GM23338 (cell line): Measurements from ENCODE around the gene CNGB1.

Experiments used
- CTCF ChIP-seq, 2 experiments: fragments of 200-600 bp in 1 of 2; sonication (generic) in 1 of 2; conservative IDR thresholded peaks; 2 replicates each; pipeline versions ENCODE4 v1.5.1 to v1.6.1; 2016 to 2017; ENCODE audit warnings: antibody characterized with exemption in 2 of 2, low read depth in 2 of 2, mild to moderate bottlenecking in 2 of 2, moderate library complexity in 1 of 2
- ETS1 ChIP-seq: IDR thresholded peaks from 2 replicates; pipeline ENCODE4 v1.6.1; 2016; ENCODE audit warnings: antibody characterized with exemption
- EZH2 ChIP-seq: fragments of 200-600 bp; sonication (generic); IDR thresholded peaks from one replicate; pipeline ENCODE4 v1.8.0; 2017; ENCODE audit warnings: antibody characterized with exemption, mild to moderate bottlenecking, low read depth; ENCODE audit not compliant: unreplicated experiment
- EZH2phosphoT487 ChIP-seq: fragments of 200-600 bp; sonication (generic); IDR thresholded peaks from one replicate; pipeline ENCODE4 v1.8.1; 2018; ENCODE audit warnings: antibody characterized with exemption; ENCODE audit not compliant: unreplicated experiment
- JUNB ChIP-seq: IDR thresholded peaks from one replicate; pipeline ENCODE4 v1.6.1; 2016; ENCODE audit warnings: antibody characterized with exemption; ENCODE audit not compliant: unreplicated experiment
- NANOG ChIP-seq: IDR thresholded peaks from 2 replicates; pipeline ENCODE4 v1.6.1; 2016; ENCODE audit warnings: antibody characterized with exemption, borderline replicate concordance
- POLR2AphosphoS5 ChIP-seq: IDR thresholded peaks from 2 replicates; pipeline ENCODE4 v1.6.1; 2016; ENCODE audit warnings: antibody characterized with exemption, low read depth
- ZNF114 ChIP-seq: fragments of 250-450 bp; sonication (Bioruptor Pico); IDR thresholded peaks from 2 replicates; pipeline ENCODE4 v1.5.0; 2020; ENCODE audit warnings: mild to moderate bottlenecking, moderate library complexity
- ZNF331 ChIP-seq: fragments of 250-450 bp; sonication (Bioruptor Pico); IDR thresholded peaks from 2 replicates; pipeline ENCODE4 v1.5.0; 2020; ENCODE audit warnings: low read depth, mild to moderate bottlenecking, moderate library complexity
- TF ChIP-seq, protein P1 (sequence below): IDR thresholded peaks from one replicate; pipeline ENCODE4 v1.6.1; 2018; ENCODE audit warnings: antibody characterized with exemption; ENCODE audit not compliant: unreplicated experiment
- TF ChIP-seq, protein P2 (sequence below): fragments of 250-450 bp; sonication (Bioruptor Pico); IDR thresholded peaks from 2 replicates; pipeline ENCODE4 v1.5.0; 2020; ENCODE audit warnings: mild to moderate bottlenecking, moderate library complexity

DNA sequence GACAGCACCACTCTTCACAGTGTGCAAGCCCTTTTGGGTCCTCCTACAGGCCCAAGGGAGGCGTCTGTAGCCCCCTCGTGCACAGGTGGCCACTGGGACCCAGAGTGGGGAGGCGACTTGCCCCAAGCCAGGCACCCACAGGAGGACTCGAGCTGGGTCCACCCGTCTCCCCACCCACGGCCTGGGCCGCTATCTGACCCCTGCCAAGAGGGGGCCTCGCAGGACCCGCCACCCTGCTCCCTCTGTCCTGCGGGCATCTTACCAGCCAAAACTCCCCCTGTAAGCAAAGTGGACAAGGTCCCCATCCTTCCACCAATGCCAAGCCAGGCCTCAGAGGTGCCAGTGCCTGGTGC lies 31.1 kb downstream of the CNGB1 start:
- no peak for TF ChIP-seq JUNB
- TF ChIP-seq CTCF (conservative IDR thresholded peaks at IDR 0.05; ENCODE audit: low read depth in 2 of 2), result peak in 1 of 2 experiments; percentile 27; a peak in 3 of 4 replicates
- TF ChIP-seq, protein P1, sequence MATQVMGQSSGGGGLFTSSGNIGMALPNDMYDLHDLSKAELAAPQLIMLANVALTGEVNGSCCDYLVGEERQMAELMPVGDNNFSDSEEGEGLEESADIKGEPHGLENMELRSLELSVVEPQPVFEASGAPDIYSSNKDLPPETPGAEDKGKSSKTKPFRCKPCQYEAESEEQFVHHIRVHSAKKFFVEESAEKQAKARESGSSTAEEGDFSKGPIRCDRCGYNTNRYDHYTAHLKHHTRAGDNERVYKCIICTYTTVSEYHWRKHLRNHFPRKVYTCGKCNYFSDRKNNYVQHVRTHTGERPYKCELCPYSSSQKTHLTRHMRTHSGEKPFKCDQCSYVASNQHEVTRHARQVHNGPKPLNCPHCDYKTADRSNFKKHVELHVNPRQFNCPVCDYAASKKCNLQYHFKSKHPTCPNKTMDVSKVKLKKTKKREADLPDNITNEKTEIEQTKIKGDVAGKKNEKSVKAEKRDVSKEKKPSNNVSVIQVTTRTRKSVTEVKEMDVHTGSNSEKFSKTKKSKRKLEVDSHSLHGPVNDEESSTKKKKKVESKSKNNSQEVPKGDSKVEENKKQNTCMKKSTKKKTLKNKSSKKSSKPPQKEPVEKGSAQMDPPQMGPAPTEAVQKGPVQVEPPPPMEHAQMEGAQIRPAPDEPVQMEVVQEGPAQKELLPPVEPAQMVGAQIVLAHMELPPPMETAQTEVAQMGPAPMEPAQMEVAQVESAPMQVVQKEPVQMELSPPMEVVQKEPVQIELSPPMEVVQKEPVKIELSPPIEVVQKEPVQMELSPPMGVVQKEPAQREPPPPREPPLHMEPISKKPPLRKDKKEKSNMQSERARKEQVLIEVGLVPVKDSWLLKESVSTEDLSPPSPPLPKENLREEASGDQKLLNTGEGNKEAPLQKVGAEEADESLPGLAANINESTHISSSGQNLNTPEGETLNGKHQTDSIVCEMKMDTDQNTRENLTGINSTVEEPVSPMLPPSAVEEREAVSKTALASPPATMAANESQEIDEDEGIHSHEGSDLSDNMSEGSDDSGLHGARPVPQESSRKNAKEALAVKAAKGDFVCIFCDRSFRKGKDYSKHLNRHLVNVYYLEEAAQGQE, result no peak
- TF ChIP-seq ETS1, result no peak
- TF ChIP-seq EZH2, result no peak
- no peak for TF ChIP-seq POLR2AphosphoS5
- TF ChIP-seq EZH2phosphoT487, result no peak
- TF ChIP-seq ZNF331, result no peak
- TF ChIP-seq ZNF114 (CRISPR knock-in tag), result no peak
- no peak for TF ChIP-seq NANOG
- TF ChIP-seq, protein P2, sequence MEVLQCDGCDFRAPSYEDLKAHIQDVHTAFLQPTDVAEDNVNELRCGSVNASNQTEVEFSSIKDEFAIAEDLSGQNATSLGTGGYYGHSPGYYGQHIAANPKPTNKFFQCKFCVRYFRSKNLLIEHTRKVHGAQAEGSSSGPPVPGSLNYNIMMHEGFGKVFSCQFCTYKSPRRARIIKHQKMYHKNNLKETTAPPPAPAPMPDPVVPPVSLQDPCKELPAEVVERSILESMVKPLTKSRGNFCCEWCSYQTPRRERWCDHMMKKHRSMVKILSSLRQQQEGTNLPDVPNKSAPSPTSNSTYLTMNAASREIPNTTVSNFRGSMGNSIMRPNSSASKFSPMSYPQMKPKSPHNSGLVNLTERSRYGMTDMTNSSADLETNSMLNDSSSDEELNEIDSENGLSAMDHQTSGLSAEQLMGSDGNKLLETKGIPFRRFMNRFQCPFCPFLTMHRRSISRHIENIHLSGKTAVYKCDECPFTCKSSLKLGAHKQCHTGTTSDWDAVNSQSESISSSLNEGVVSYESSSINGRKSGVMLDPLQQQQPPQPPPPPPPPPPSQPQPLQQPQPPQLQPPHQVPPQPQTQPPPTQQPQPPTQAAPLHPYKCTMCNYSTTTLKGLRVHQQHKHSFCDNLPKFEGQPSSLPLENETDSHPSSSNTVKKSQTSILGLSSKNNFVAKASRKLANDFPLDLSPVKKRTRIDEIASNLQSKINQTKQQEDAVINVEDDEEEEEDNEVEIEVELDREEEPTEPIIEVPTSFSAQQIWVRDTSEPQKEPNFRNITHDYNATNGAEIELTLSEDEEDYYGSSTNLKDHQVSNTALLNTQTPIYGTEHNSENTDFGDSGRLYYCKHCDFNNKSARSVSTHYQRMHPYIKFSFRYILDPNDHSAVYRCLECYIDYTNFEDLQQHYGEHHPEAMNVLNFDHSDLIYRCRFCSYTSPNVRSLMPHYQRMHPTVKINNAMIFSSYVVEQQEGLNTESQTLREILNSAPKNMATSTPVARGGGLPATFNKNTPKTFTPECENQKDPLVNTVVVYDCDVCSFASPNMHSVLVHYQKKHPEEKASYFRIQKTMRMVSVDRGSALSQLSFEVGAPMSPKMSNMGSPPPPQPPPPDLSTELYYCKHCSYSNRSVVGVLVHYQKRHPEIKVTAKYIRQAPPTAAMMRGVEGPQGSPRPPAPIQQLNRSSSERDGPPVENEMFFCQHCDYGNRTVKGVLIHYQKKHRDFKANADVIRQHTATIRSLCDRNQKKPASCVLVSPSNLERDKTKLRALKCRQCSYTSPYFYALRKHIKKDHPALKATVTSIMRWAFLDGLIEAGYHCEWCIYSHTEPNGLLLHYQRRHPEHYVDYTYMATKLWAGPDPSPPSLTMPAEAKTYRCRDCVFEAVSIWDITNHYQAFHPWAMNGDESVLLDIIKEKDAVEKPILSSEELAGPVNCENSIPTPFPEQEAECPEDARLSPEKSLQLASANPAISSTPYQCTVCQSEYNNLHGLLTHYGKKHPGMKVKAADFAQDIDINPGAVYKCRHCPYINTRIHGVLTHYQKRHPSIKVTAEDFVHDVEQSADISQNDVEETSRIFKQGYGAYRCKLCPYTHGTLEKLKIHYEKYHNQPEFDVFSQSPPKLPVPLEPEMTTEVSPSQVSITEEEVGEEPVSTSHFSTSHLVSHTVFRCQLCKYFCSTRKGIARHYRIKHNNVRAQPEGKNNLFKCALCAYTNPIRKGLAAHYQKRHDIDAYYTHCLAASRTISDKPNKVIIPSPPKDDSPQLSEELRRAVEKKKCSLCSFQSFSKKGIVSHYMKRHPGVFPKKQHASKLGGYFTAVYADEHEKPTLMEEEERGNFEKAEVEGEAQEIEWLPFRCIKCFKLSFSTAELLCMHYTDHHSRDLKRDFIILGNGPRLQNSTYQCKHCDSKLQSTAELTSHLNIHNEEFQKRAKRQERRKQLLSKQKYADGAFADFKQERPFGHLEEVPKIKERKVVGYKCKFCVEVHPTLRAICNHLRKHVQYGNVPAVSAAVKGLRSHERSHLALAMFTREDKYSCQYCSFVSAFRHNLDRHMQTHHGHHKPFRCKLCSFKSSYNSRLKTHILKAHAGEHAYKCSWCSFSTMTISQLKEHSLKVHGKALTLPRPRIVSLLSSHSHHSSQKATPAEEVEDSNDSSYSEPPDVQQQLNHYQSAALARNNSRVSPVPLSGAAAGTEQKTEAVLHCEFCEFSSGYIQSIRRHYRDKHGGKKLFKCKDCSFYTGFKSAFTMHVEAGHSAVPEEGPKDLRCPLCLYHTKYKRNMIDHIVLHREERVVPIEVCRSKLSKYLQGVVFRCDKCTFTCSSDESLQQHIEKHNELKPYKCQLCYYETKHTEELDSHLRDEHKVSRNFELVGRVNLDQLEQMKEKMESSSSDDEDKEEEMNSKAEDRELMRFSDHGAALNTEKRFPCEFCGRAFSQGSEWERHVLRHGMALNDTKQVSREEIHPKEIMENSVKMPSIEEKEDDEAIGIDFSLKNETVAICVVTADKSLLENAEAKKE (CRISPR knock-in tag), result no peak
